CD4-positive, alpha-beta T cell treated with Interleukin-21 for 1 hour (primary cell): ENCODE data around the gene IPO11.
"Not testable (repeated sequence)": the region's sequence is repeated elsewhere in the genome, so short reads cannot be mapped to it uniquely, and the experiment has no call there.

ENCODE experiments used
- DNase-seq: peaks from one replicate; pipeline ENCODE4 v3.0.0-alpha.2; 2020

The IPO11 gene

DNA sequence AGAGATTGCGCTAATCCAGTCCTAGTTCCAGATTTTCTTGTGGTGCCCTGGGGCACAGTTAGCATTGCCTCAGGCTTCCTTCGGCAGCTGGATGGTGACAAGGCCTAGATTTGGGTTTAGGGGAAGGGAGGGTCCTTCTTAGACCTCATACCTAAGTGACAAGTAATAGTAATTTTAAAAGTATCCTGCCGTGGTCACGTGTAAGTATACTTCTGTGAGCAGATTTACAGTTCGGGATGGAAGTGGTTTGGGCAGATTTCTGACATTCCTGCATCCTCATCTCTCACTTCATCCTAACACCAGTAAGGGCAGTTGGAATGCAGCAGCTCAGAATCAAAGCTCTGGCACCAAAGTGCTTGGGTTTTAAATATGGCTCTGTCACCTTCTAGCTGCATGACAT lies 237.6 kb downstream of the IPO11 start:
- no peak for DNase-seq

DNA sequence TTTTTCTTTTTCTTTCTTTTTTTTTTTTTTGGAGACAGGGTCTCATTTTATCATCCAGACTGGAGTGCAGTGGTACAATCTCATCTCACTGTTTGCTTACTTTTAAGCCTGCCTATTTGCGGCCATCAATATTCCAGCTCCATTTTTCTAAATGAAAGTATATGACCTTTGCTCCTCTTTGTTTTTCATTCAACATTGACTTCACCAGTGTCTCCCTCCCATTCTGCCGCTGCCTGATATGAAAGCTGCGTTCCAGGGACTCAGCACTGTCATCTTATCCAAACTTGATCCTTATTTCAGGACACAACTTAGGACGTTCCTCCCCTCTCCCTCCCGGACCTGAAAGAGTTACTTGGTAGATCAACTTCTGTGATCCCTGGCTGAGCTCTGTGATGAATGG lies 239.7 kb downstream of the IPO11 start:
- DNase-seq = no peak

DNA sequence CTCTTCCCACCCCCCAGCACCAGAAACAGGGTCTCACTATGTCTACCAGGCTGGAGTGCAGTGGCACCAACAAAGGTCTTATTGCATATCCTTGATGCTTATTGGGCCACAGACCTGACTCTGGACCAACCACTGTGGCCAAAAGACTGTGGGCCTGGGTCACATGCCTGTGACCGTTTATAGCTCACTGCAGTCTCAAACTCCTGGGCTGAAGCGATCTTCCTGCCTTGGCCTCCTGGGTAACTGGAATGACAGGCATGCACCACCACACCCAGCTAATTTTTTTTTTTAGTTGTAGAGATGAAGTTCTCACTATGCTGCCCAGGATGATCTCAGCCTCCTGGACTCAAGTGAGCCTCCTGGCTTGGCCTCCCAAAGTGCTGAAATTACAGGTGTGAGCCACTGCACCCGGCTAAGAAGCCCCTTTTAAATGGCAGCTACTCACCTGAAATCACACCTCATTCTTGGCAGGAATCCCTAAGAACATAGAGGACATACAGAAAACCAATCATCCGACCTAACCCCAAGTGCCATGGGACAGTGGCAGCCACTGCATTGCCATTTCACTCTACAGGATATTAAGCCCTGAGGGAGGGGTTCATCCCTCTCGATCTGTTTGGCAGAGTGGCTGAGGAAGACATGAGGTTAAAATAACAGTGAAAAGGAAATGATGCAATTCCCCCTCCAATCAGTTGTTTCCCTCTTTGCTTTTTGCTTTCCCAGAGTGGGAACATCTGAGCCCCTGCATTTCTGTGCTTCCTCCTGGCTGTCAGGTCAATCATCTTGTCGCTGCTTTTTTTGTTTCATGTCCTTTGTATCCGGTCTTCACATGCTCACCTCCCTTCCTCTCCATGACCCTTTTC lies 240.7 kb downstream of the IPO11 start:
- DNase-seq = no peak

DNA sequence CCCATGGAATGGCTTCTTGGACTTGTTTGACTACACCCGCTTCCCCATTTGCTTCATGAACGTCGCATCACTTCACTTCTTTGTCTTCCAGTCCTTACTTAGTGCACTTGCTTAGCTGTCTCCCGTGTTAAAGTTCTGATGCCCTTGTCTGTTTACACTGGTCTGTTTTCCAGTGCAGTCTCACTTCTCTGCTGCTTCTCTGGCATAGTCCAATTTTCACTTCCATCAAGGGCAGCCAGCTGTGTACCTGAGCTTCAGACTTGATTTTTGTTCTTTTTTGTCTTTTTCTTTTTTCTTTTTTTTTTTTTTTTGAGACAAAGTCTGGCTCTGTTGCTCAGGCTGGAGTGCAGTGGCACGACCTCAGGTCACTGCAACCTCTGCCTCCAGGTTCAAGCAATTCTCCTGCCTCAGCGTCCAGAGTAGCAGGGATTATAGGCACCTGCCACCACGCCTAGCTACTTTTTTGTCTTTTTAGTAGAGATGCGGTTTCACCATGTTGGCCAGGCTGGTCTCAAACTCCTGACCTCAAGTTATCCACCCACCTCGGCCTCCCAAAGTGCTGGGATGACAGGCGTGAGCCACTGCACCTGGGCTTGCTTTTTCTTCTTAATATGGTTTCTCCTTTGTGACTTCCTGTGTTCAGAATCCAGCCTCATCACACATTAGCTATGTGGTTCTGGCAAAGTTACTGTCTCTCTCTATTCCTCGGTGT lies 241.5 kb downstream of the IPO11 start:
- DNase-seq = no peak

DNA sequence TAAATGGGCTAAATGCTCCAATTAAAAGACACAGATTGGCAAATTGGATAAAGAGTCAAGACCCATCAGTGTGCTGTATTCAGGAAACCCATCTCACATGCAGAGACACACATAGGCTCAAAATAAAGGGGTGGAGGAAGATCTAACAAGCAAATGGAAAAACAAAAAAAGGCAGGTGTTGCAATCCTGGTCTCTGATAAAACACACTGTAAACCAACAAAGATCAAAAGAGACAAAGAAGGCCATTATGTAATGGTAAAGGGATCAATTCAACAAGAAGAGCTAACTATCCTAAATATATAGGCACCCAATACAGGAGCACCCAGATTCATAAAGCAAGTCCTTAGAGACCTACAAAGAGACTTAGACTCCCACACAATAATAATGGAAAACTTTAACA lies 245.2 kb downstream of the IPO11 start:
- not testable (repeated sequence) for DNase-seq

DNA sequence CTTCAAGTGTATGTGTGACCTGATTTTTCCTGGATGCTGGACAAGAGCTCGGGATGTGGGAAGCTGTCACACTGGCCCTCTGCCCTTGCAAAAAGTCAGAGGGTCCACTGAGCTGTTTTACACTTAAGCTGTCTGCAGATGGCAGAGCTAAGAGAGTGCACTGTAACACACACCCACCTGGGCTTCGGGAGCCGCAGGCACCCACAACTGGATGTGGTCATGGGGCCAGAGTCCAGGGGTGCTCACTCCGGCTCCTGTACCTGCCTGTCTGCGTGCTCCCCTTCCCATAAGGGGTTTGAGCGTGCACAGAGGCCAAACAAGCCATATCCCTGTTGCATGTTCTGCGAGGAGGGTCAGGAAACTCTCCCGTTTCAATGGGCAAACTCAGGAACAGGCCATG lies 248.6 kb downstream of the IPO11 start:
- no peak for DNase-seq

DNA sequence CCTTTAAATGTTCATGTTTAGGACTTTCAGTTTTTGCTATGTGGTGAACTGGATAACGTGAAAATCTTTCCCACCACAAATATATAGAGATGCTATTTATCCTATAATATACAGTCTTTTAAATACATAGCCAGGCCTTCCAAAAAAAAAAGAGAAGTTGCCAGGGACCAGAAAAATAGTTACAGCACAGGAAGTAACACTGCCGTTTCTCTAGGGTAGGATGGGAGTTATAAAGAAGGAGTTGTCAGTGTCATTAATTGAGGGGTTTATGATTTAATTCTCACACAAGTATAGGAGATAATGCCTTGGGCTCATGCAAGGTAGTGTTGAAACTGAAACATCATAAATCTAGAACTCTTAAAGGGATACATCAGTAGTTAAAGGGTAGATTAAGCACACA lies 250.0 kb downstream of the IPO11 start:
- no peak for DNase-seq

DNA sequence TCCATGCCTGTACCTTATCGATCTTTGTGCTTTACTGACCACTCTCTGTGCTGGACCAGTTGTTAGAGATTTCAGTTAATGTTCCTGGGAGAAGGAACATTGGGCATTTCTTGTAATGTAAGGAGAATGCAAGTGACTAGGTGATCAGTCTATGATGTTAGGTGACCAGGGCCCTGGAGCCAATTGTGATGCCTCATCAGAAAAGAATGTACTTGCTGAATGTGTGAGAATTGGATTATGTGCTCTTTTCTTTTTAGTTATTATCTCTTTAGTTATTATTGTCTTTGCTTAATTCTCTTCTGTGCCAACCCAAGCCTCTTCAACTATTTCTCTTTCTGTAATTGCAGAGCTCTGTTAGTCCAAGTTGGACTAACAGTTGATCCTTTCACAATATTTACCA lies 258.9 kb downstream of the IPO11 start:
- DNase-seq = no peak

DNA sequence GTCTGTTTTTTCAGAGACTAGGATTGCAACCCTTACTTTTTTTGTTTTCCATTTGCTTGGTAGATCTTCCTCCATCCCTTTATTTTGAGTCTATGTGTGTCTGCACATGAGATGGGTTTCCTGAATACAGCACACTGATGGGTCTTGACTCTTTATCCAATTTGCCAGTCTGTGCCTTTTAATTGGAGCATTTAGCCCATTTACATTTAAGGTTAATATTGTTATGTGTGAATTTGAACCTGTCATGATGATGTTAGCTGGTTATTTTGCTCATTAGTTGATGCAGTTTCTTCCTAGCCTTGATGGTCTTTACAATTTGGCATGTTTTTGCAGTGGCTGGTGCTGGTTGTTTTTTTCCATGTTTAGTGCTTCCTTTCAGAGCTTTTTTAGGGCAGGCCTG lies 264.0 kb downstream of the IPO11 start:
- not testable (repeated sequence) for DNase-seq
